NCI-H128 (cell line): ENCODE measurements around the gene SCPEP1.
A peak's percentile ranks its signal among the peaks of the same experiment; 100 is the strongest.

Experiments
- DNase-seq: peaks from one replicate; lab custom pipeline; 2025; ENCODE audit not compliant: unreplicated experiment; lab: John Stamatoyannopoulos, UW

SCPEP1 gene

GRCh38 chr17:56997313-56997712 is 19.4 kb downstream of the SCPEP1 start:
- DNase-seq: no peak

- no peak for DNase-seq
These were observed 23.6 kb downstream of the SCPEP1 start for GRCh38 chr17:57001541-57001940.

- DNase-seq: no peak
These were observed 25.0 kb downstream of the SCPEP1 start for GRCh38 chr17:57002904-57003303.

- no peak for DNase-seq
These were observed 27.1 kb downstream of the SCPEP1 start for GRCh38 chr17:57004944-57005579.

GRCh38 chr17:57006040-57006439 is 28.1 kb downstream of the SCPEP1 start:
- no peak for DNase-seq

- no peak for DNase-seq
These were observed 31.0 kb downstream of the SCPEP1 start for GRCh38 chr17:57008958-57009357.

GRCh38 chr17:57009737-57010445 is 32.0 kb downstream of the SCPEP1 start:
- DNase-seq: no peak

- DNase-seq: no peak
These were observed 32.6 kb downstream of the SCPEP1 start for GRCh38 chr17:57010487-57010886.

- DNase-seq: no peak
These were observed 33.6 kb downstream of the SCPEP1 start for GRCh38 chr17:57011491-57012015.

GRCh38 chr17:57016071-57016763 is 38.3 kb downstream of the SCPEP1 start:
- DNase-seq: no peak

- DNase-seq: no peak
These were observed 38.8 kb downstream of the SCPEP1 start for GRCh38 chr17:57016764-57017116.

- no peak for DNase-seq
These were observed 39.7 kb downstream of the SCPEP1 start for GRCh38 chr17:57017625-57018024.

GRCh38 chr17:57020208-57020607 is 42.3 kb downstream of the SCPEP1 start:
- no peak for DNase-seq

GRCh38 chr17:57021226-57021940 is 43.5 kb downstream of the SCPEP1 start:
- DNase-seq: no peak

GRCh38 chr17:57025876-57026275 is 47.9 kb downstream of the SCPEP1 start:
- no peak for DNase-seq

- DNase-seq: no peak
These were observed 49.9 kb downstream of the SCPEP1 start for GRCh38 chr17:57027852-57028251.

GRCh38 chr17:57032343-57032742 is 54.4 kb downstream of the SCPEP1 start:
- no peak for DNase-seq

GRCh38 chr17:57033296-57033695 is 55.4 kb downstream of the SCPEP1 start:
- peak; percentile 56 for DNase-seq

- DNase-seq: no peak
These were observed 57.1 kb downstream of the SCPEP1 start for GRCh38 chr17:57034807-57035754.

- peak; percentile 84 for DNase-seq
These were observed 58.1 kb downstream of the SCPEP1 start for GRCh38 chr17:57035971-57036481.
